OCI-LY3 (cell line): ENCODE measurements around the gene SHISA3.
A peak's percentile ranks its signal among the peaks of the same experiment; 100 is the strongest.

Experiments
- H2AFZ ChIP-seq: fragments of 200-600, 300-600 bp; shearing (Covaris generic); 2 replicates; pipeline ENCODE4 v1.6.0; 2014; ENCODE audit warnings: antibody characterized with exemption, low read depth, low read length
- H3K27ac ChIP-seq: fragments of 200-600, 300-600 bp; sonication (generic); 2 replicates; pipeline ENCODE4 v1.5.1; 2014; ENCODE audit warnings: mild to moderate bottlenecking, low read length, moderate library complexity, mixed read lengths
- H3K27me3 ChIP-seq: fragments of 200-600, 300-600 bp; sonication (generic); 2 replicates; pipeline ENCODE4 v1.6.1; 2014; ENCODE audit warnings: low read depth, low read length, mixed read lengths
- H3K36me3 ChIP-seq: fragments of 200-600, 300-600 bp; sonication (generic); replicated peaks from 2 replicates; pipeline ENCODE3; 2014; ENCODE audit warnings: low read depth, low read length, mixed read lengths
- H3K4me1 ChIP-seq: fragments of 300-600, 200-600 bp; sonication (generic); 2 replicates; pipeline ENCODE4 v1.6.1; 2014; ENCODE audit warnings: low read length, mixed read lengths
- H3K4me2 ChIP-seq: fragments of 200-600, 300-600 bp; sonication (generic); 2 replicates; pipeline ENCODE4 v1.6.1; 2014; ENCODE audit warnings: low read length, mixed read lengths
- H3K4me3 ChIP-seq: fragments of 300-600, 200-600 bp; sonication (generic); 2 replicates; pipeline ENCODE4 v1.5.1; 2014; ENCODE audit warnings: antibody characterized with exemption, mild to moderate bottlenecking, low read length, moderate library complexity
- H3K79me2 ChIP-seq: fragments of 300-600, 200-600 bp; shearing (Covaris generic); 2 replicates; pipeline ENCODE4 v1.6.1; 2014; ENCODE audit warnings: mild to moderate bottlenecking, low read length, mixed read lengths
- H3K9ac ChIP-seq: fragments of 300-600, 200-600 bp; shearing (Covaris generic); 2 replicates; pipeline ENCODE4 v1.6.0; 2014; ENCODE audit warnings: mild to moderate bottlenecking, low read length, moderate library complexity
- H3K9me3 ChIP-seq: fragments of 200-600, 300-600 bp; shearing (Covaris generic); 2 replicates; pipeline ENCODE4 v1.6.1; 2014; ENCODE audit warnings: low read length, mixed read lengths; ENCODE audit not compliant: insufficient read depth
- H4K20me1 ChIP-seq: fragments of 200-600, 300-600 bp; sonication (generic); 2 replicates; pipeline ENCODE4 v1.6.1; 2016; ENCODE audit warnings: low read length, mixed read lengths; ENCODE audit not compliant: insufficient read depth
- CTCF ChIP-seq: fragments of 200-600, 300-600 bp; sonication (generic); IDR thresholded peaks from 2 replicates; pipeline ENCODE4 v1.5.1; 2014; ENCODE audit warnings: antibody characterized with exemption, low read length, low read depth
- EZH2phosphoT487 ChIP-seq: fragments of 200-600 bp; shearing (Covaris generic); IDR thresholded peaks from 2 replicates; pipeline ENCODE4 v1.6.1; 2018; ENCODE audit warnings: antibody characterized with exemption, mixed run types, low read depth

Gene SHISA3

GRCh38 chr4:42436928-42437565, 39.8 kb downstream of the SHISA3 start:
- Histone ChIP-seq H4K20me1 (no peaks in the 10 kb centered on the region), H2AFZ (no peak overlapping the region), H3K4me1 (peaks cover 19% of the 10 kb centered on the region), H3K79me2 (no peaks in the 10 kb centered on the region), H3K9ac (no peak overlapping the region), H3K4me2 (no peak overlapping the region), H3K27me3 (no peaks in the 10 kb centered on the region), H3K9me3 (no peaks in the 10 kb centered on the region), H3K27ac (no peak overlapping the region), H3K4me3 (no peak overlapping the region), H3K36me3 (peaks cover 3% of the 10 kb centered on the region)
- TF ChIP-seq EZH2phosphoT487 (no peak), CTCF (no peak)

- TF ChIP-seq CTCF (no peak), EZH2phosphoT487 (no peak)
- Histone ChIP-seq H3K27ac (no peak overlapping the region), H2AFZ (no peak overlapping the region), H3K27me3 (no peaks in the 10 kb centered on the region), H3K9ac (no peak overlapping the region), H3K36me3 (peaks cover 13% of the 10 kb centered on the region), H4K20me1 (no peaks in the 10 kb centered on the region), H3K4me2 (peak overlapping the region; percentile 17), H3K4me3 (no peak overlapping the region), H3K9me3 (no peaks in the 10 kb centered on the region), H3K4me1 (peaks cover 50% of the 10 kb centered on the region), H3K79me2 (no peaks in the 10 kb centered on the region)
Measured at GRCh38 chr4:42440083-42440482, 42.8 kb downstream of the SHISA3 start.

- Histone ChIP-seq H3K9me3 (no peaks in the 10 kb centered on the region), H3K4me2 (peak overlapping the region; percentile 71), H3K36me3 (peaks cover 13% of the 10 kb centered on the region), H4K20me1 (no peaks in the 10 kb centered on the region), H3K27me3 (no peaks in the 10 kb centered on the region), H3K4me3 (peak overlapping the region; percentile 26), H3K27ac (peak overlapping the region; percentile 60), H3K9ac (peak overlapping the region; percentile 31; the same call in 1 of the 2 replicates), H3K4me1 (peaks cover 57% of the 10 kb centered on the region), H3K79me2 (no peaks in the 10 kb centered on the region), H2AFZ (no peak overlapping the region)
- TF ChIP-seq EZH2phosphoT487, result no peak
- TF ChIP-seq CTCF, result no peak
Measured at GRCh38 chr4:42442601-42443000, 45.3 kb downstream of the SHISA3 start.

- Histone ChIP-seq H2AFZ (peak overlapping the region; percentile 4; the same call in 1 of the 2 replicates), H3K27me3 (no peaks in the 10 kb centered on the region), H4K20me1 (no peaks in the 10 kb centered on the region), H3K27ac (peak overlapping the region; percentile 24), H3K36me3 (peaks cover 16% of the 10 kb centered on the region), H3K4me1 (peaks cover 54% of the 10 kb centered on the region), H3K4me2 (peak overlapping the region; percentile 49), H3K9ac (peak overlapping the region; percentile 11; the same call in 1 of the 2 replicates), H3K79me2 (no peaks in the 10 kb centered on the region), H3K9me3 (no peaks in the 10 kb centered on the region), H3K4me3 (peak overlapping the region; percentile 34)
- TF ChIP-seq CTCF (no peak), EZH2phosphoT487 (no peak)
Measured at GRCh38 chr4:42445038-42445437, 47.8 kb downstream of the SHISA3 start.
